Thoracic aorta (tissue), 2 donors: Measurements from ENCODE around the gene ADPGK. TPM values are rescaled to one million over a fixed set of nuclear protein-coding genes. Genes with fewer than 3 reads are reported as not detected.

Experiments
- ATAC-seq: fragments of 150-250 bp; one replicate; pipeline ENCODE4 v1.8.0; 2017; ENCODE audit warnings: low read depth; ENCODE audit not compliant: insufficient number of reproducible peaks, low FRiP score
- DNase-seq: peaks from one replicate; pipeline ENCODE4 v3.0.0-alpha.2; 2020; ENCODE audit warnings: low spot score
- H3K27ac ChIP-seq, 2 donors: fragments of 200-600 bp; sonication (generic); 1 replicate in 1 of 2; 2 replicates in 1 of 2; pipeline ENCODE4 v1.5.1; 2016; ENCODE audit warnings: mild to moderate bottlenecking in 2 of 2, moderate library complexity in 2 of 2
- H3K27me3 ChIP-seq: fragments of 200-600 bp; sonication (generic); replicated peaks from 2 replicates; pipeline ENCODE4 v1.6.0; 2016; ENCODE audit warnings: mild to moderate bottlenecking; ENCODE audit not compliant: insufficient read depth
- H3K36me3 ChIP-seq: fragments of 200-600 bp; sonication (generic); one replicate; pipeline ENCODE4 v1.5.1; 2016
- H3K4me1 ChIP-seq, 2 donors: fragments of 200-600 bp; sonication (generic); 1 replicate in 1 of 2; 2 replicates in 1 of 2; pipeline versions ENCODE4 v1.5.1 to v1.6.0; 2016; ENCODE audit warnings: low read depth in 2 of 2, mild to moderate bottlenecking in 1 of 2; ENCODE audit not compliant: control insufficient read depth in 1 of 2
- H3K4me3 ChIP-seq: fragments of 200-600 bp; sonication (generic); 2 replicates; pipeline ENCODE4 v1.5.1; 2016; ENCODE audit warnings: mild to moderate bottlenecking
- H3K9me3 ChIP-seq: fragments of 200-600 bp; sonication (generic); 2 replicates; pipeline ENCODE4 v1.5.1; 2016
- total RNA-seq, 2 donors: library from RNA; depleted of rRNA; stranded (reverse); fragments of >200 nt; gene quantifications; one replicate each; pipeline versions ENCODE4 v1.1.0 to v1.2.3, GENCODE V29; 2016
- TF ChIP-seq, protein P1 (sequence below): fragments of 200-600 bp; sonication (generic); IDR thresholded peaks from one replicate; pipeline ENCODE4 v1.5.1; 2019; ENCODE audit warnings: antibody characterized with exemption

ADPGK gene
- total RNA-seq, 2 donors from 2014 or later, result 47.8 to 81.2 TPM

DNA sequence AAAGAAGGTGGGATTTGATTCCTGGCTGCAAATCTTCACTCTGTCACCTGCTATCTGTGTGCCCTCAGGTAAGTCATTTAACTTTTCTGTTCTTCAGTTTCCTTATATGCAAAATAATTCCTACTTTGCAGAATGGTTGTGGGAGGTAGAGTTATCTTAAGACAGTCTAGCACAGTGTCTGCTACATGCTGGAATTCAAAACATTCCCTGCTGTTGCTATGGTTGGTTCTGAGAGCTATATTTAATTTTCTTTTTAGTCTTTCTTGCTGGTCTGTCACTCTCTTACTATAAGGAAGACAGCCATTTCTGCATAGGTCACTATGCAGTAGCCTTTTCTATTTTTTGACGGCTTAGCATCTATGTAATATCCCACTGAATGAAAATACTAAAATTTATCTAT, 4.0 kb upstream of the ADPGK start:
- Histone ChIP-seq H3K27ac (no peak overlapping the region), H3K9me3 (no peaks in the 10 kb centered on the region), H3K27me3 (no peaks in the 10 kb centered on the region), H3K4me3 (no peak overlapping the region), H3K4me1 (peaks cover 6 to 27% of the 10 kb centered on the region in 2 donors), H3K36me3 (no peaks in the 10 kb centered on the region)
- no peak for ATAC-seq
- DNase-seq, result no peak
- TF ChIP-seq, protein P1, sequence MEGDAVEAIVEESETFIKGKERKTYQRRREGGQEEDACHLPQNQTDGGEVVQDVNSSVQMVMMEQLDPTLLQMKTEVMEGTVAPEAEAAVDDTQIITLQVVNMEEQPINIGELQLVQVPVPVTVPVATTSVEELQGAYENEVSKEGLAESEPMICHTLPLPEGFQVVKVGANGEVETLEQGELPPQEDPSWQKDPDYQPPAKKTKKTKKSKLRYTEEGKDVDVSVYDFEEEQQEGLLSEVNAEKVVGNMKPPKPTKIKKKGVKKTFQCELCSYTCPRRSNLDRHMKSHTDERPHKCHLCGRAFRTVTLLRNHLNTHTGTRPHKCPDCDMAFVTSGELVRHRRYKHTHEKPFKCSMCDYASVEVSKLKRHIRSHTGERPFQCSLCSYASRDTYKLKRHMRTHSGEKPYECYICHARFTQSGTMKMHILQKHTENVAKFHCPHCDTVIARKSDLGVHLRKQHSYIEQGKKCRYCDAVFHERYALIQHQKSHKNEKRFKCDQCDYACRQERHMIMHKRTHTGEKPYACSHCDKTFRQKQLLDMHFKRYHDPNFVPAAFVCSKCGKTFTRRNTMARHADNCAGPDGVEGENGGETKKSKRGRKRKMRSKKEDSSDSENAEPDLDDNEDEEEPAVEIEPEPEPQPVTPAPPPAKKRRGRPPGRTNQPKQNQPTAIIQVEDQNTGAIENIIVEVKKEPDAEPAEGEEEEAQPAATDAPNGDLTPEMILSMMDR, result no peak

DNA sequence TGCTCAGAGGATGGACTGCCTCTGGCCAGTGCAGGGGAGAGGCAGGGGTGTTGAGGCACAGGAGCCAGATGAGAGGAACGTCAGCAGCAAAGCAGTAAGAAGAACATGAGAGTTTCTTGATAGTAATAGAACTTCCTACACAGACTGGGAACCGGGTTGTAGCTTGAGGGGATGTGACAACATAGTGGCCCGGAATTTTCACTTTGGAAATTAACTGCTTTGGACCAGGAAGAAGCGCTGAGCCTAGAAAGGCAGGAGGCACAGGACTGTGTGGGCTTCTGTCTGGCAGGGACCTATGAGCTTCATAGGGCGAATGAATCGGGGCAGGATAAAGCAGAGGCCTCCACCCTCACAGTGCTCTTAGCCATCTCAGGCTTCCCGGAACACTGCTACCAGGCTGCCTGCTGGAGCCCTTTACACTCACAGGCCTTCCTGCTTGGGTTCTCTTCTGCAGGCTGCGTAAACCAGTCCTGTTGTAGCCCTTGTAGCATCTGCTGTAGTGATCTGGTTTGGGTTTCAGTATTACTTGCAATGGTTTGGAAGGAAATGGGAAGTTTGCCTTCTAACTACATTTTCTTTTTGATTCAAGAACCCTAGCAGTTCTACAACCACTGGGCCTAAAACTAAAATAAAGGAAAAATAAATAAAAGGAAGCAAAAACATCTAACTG, 3.3 kb upstream of the ADPGK start:
- Histone ChIP-seq H3K27ac (no peak overlapping the region), H3K4me3 (no peak overlapping the region), H3K36me3 (no peaks in the 10 kb centered on the region), H3K9me3 (no peaks in the 10 kb centered on the region), H3K4me1 (peaks cover 10 to 34% of the 10 kb centered on the region in 2 donors), H3K27me3 (no peaks in the 10 kb centered on the region)
- ATAC-seq (no peak), DNase-seq (no peak)
- TF ChIP-seq, protein P1, result no peak

DNA sequence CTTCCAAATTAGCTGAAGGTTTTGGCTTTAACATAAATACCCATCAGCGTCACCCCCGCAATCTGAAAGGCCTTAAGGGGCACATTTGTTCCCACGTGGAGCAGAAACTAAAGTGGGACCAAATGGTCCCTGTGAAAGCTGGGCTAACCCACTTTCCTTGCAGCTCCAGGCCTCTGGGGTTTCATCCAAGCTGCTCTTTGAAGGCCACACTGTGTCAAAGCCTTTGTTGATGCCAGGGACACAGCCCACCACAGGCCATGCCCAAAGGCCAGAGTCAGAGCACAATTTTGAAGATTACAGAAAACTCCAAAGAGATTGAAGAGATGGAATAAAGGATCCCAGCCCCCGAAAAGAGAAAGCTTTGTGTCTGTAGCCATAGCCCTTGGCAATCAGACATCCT, 2.7 kb upstream of the ADPGK start:
- DNase-seq (no peak), ATAC-seq (no peak)
- TF ChIP-seq, protein P1, result no peak
- H3K27ac ChIP-seq, result no peak overlapping the region
- H3K9me3 ChIP-seq, result no peaks in the 10 kb centered on the region
- H3K36me3 ChIP-seq, result no peaks in the 10 kb centered on the region
- no peak overlapping the region for H3K4me3 ChIP-seq
- peaks cover 16 to 40% of the 10 kb centered on the region in 2 donors for H3K4me1 ChIP-seq
- H3K27me3 ChIP-seq, result no peaks in the 10 kb centered on the region

DNA sequence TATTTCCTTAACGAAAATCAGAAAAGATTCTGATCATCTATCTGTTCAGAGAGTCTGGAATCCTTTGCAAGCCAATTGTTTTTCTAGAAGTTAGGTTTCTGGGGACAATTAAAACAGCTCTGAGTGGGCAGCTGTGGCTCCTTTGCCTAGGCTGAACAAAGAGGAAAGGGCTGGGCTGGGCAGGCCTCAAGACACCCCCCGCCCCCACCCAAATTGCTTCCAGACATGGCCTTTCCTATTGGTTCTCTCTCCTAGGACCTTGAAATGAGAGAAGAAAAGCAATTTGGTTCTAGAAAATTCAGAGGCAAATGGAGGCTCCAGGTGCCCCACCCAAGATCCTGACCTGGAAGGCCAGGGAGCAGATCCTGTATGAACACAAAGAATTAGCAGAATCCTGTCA, 2.3 kb upstream of the ADPGK start:
- H3K4me1 ChIP-seq, result peaks cover 17 to 43% of the 10 kb centered on the region in 2 donors

DNA sequence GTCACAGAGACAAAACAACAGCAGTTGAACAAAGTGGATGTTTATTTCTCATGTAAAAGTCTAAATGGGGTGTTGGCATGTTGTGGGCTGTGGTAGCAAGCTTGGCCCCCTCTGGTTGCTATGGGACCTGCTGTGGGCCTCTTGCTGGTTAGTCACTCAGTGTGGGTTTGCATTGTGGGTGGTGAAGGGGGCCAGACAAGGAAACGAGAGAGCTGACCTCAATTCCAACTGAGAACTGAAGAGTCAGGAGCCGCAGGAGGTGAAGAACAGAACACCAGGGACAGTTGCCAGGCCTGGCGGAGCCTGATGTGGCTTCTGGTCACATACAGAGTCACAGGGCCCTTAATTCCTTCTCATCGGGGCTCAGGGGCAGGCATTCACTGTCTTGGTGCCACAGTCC, 1.9 kb upstream of the ADPGK start:
- no peak for DNase-seq
- H3K27ac ChIP-seq, result peak overlapping the region; percentile 91 to 94
- no peak overlapping the region for H3K4me3 ChIP-seq
- H3K36me3 ChIP-seq, result no peaks in the 10 kb centered on the region
- H3K4me1 ChIP-seq, result peaks cover 17 to 43% of the 10 kb centered on the region in 2 donors
- H3K9me3 ChIP-seq, result no peaks in the 10 kb centered on the region
- TF ChIP-seq, protein P1, result no peak
- no peak for ATAC-seq
- H3K27me3 ChIP-seq, result no peaks in the 10 kb centered on the region

More for the DNA sequence above, 2.3 kb upstream of the ADPGK start:
- no peak overlapping the region for H3K4me3 ChIP-seq
- TF ChIP-seq, protein P1, result no peak
- no peak for ATAC-seq
- peak overlapping the region in 1 of 2 donors; percentile 49 for H3K27ac ChIP-seq
- no peaks in the 10 kb centered on the region for H3K9me3 ChIP-seq
- no peaks in the 10 kb centered on the region for H3K36me3 ChIP-seq
- H3K27me3 ChIP-seq, result no peaks in the 10 kb centered on the region
- DNase-seq, result no peak
